AG09309 (cell line): ENCODE results near the gene HEXIM2.
A peak's percentile ranks its signal among the peaks of the same experiment; 100 is the strongest.

Experiments
- DNase-seq: peaks from one replicate; pipeline ENCODE4 v3.0.0-alpha.2; 2010; ENCODE audit warnings: low read depth
- H3K4me3 ChIP-seq: 2 replicates; pipeline ENCODE4 v1.5.1; 2011; ENCODE audit warnings: mild to moderate bottlenecking, low read depth, low read length, moderate library complexity; ENCODE audit not compliant: control insufficient read depth
- TF ChIP-seq, protein P1 (sequence below): IDR thresholded peaks from 2 replicates; pipeline ENCODE4 v1.5.1; 2011; ENCODE audit warnings: mild to moderate bottlenecking, low read depth, low read length, inconsistent platforms; ENCODE audit not compliant: insufficient read depth, control insufficient read depth; ENCODE audit errors: missing control alignments

The HEXIM2 gene

GRCh38 chr17:45170280-45170930 is 8.7 kb downstream of the HEXIM2 start:
- DNase-seq = no peak
- no peak overlapping the region for H3K4me3 ChIP-seq
- TF ChIP-seq, protein P1, sequence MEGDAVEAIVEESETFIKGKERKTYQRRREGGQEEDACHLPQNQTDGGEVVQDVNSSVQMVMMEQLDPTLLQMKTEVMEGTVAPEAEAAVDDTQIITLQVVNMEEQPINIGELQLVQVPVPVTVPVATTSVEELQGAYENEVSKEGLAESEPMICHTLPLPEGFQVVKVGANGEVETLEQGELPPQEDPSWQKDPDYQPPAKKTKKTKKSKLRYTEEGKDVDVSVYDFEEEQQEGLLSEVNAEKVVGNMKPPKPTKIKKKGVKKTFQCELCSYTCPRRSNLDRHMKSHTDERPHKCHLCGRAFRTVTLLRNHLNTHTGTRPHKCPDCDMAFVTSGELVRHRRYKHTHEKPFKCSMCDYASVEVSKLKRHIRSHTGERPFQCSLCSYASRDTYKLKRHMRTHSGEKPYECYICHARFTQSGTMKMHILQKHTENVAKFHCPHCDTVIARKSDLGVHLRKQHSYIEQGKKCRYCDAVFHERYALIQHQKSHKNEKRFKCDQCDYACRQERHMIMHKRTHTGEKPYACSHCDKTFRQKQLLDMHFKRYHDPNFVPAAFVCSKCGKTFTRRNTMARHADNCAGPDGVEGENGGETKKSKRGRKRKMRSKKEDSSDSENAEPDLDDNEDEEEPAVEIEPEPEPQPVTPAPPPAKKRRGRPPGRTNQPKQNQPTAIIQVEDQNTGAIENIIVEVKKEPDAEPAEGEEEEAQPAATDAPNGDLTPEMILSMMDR = no peak

DNA sequence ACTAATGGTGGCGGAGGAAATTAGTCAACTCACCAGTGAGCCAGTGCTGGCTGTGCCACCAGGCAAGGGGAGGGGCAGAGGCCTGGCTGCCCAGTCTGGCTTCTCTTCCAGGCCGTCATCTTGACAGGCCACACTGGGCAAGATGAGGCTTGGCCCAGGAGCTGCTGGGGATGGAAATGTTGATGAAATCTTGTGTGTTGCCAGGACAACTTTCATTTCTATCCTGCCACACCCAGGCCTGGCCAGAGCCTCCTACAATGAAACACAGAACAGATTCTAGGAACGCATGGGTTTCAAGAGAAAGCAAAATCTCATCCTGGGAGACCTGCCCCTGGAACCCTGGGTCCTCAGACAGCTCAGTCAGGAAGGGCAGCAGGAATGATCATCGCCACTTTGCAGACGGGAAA is 9.3 kb downstream of the HEXIM2 start:
- TF ChIP-seq, protein P1 = no peak
- peak; percentile 80 for DNase-seq
- peak overlapping the region; percentile 40 for H3K4me3 ChIP-seq

DNA sequence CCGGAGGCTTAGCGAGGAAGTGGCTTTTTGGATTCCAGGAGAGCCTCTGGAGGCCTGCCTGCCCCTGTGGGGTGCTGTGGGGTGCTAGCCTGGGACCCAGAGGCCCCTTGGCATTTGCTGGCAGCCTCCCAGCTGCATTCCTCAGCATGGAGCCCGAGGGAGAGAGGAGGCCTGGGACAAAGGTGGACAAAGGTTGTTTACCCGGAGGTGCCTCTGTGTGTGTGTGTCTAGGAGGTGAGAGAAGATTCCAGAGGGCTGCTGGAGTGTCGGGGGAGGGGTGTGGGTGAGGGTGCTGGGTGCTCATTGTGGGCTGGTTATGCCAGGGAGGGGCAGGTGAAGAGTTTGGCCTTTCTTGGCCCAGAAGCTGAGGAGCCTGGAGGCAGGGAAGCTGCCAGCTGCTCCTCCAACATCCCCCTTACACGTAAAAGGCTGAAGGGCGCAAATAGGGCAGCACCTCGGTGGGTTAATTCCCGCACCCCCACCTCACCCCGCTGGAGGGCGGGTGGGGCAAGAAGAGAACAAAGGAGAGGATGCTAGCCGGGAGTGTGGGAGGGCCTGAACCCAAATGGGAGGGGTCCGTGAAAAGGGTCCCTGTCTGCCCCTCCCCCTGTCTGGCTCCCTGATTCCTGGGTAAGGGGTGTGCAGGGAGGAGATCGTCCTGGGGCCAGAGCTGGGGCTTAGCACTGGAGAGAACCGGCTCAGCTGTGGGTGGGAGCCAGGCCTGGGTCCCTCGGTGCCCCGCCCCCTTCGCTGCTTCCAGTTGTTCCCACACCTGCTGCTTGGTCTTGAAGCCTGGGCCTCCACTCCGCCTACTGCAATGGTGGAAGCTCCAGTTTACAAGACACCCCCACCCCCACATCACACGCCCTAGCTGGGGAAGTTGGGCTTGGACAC is 9.9 kb downstream of the HEXIM2 start:
- DNase-seq = no peak
- H3K4me3 ChIP-seq = peak overlapping the region; percentile 40
- TF ChIP-seq, protein P1 = no peak

- DNase-seq = no peak
- H3K4me3 ChIP-seq = peak overlapping the region; percentile 40
- TF ChIP-seq, protein P1 = no peak
Measured at GRCh38 chr17:45172232-45172540, 10.5 kb downstream of the HEXIM2 start.

- TF ChIP-seq, protein P1 = no peak
Measured at GRCh38 chr17:45172541-45173286, 11.0 kb downstream of the HEXIM2 start.

DNA sequence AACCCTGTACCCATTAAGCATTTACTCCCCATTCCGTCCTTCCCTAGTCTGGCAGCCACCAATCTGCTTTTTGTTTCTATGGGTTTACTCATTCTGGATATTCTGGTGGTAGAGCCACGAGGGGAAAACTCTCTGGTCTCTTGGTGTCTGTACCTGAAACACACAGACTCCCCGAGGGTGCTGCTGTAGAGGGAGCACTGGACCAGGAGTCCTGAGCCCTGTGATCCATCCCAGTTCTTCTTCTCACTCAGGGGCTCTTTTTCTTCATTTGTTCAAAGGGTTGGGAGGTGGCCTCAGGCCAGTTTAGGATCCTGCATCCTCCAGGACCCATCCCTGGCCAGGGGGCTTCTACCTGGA is 14.1 kb downstream of the HEXIM2 start:
- TF ChIP-seq, protein P1 = no peak
- DNase-seq = no peak
- no peak overlapping the region for H3K4me3 ChIP-seq

More at GRCh38 chr17:45172541-45173286, 11.0 kb downstream of the HEXIM2 start:
- peak overlapping the region; percentile 40 for H3K4me3 ChIP-seq
- no peak for DNase-seq
